GM13976 (cell line): ENCODE results near the gene RAMP1.
"Not testable (repeated sequence)": the region's sequence is repeated elsewhere in the genome, so short reads cannot be mapped to it uniquely, and the experiment has no call there.

ENCODE experiments used
- DNase-seq: peaks from one replicate; pipeline ENCODE4 v3.0.0; 2012; ENCODE audit warnings: low spot score
- CTCF ChIP-seq: IDR thresholded peaks from 2 replicates; pipeline ENCODE4 v1.5.1; 2012; ENCODE audit warnings: borderline replicate concordance, mild to moderate bottlenecking; ENCODE audit not compliant: insufficient read depth; ENCODE audit errors: extremely low read depth, missing control alignments, control extremely low read depth
- in situ Hi-C: fragments of 300-500 bp; cut with MboI; formaldehyde crosslinking; loops from one replicate; pipeline ENCODE4 v1.12.0; 2022; ENCODE audit warnings: low sequenced_read_pairs, mixed read lengths, inconsistent platforms; ENCODE audit not compliant: unreplicated experiment

Gene RAMP1

GRCh38 chr2:237823544-237823943 lies 35.9 kb upstream of the RAMP1 start:
- DNase-seq, result no peak
- TF ChIP-seq CTCF, result no peak
- in situ Hi-C loops, result no loop called here

GRCh38 chr2:237824085-237824484 lies 35.3 kb upstream of the RAMP1 start:
- TF ChIP-seq CTCF, result no peak
- DNase-seq, result no peak
- in situ Hi-C loops, result no loop called here

GRCh38 chr2:237827421-237827987 lies 31.9 kb upstream of the RAMP1 start:
- in situ Hi-C loops, result no loop called here
- TF ChIP-seq CTCF, result no peak
- DNase-seq, result no peak

- no peak for TF ChIP-seq CTCF
- in situ Hi-C loops, result no loop called here
- no peak for DNase-seq
These were observed 28.9 kb upstream of the RAMP1 start for GRCh38 chr2:237830522-237830921.

DNA sequence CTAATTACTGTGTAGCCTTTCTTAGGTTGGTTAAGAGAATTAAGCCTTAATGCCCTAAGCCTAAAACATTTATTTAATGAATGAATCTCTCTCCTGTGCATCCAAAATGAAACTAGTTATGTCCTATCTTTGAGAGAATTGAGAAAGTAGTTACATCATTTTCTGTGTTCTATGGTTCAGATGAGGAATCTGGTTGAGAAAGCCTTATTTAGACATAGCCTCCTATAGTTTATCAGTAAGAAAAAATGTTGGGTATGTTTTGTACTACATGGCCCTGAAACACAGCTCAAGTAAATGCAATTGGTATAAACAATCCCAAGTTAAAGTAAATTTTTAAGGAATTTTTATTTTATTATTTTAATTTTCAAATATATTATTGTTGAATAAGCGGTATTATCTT lies 25.9 kb upstream of the RAMP1 start:
- in situ Hi-C loops, result no loop called here
- no peak for TF ChIP-seq CTCF
- no peak for DNase-seq

- TF ChIP-seq CTCF, result no peak
- no peak for DNase-seq
- in situ Hi-C loops, result no loop called here
These were observed 24.1 kb upstream of the RAMP1 start for GRCh38 chr2:237835372-237835771.

DNA sequence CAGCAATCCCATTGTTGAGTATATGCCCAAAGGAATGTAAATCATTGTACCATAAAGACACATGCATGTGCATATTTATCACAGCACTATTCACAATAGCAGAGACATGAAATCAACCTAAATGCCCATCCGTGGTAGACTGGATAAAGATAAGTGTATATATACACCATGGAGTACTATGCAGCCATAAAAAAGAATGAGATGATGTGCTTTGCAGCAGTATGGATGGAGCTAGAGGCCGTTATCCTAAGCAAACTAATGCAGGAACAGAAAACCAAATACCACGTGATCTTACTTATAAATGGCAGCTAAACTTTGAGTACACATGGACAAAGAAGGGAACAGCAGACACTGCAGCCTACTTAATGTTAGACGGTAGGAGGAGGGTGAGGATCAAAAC lies 18.4 kb upstream of the RAMP1 start:
- in situ Hi-C loops, result no loop called here
- DNase-seq, result no peak
- TF ChIP-seq CTCF, result no peak

GRCh38 chr2:237848940-237849339 lies 10.5 kb upstream of the RAMP1 start:
- DNase-seq, in situ Hi-C loops: not testable (repeated sequence)
